Measurements from ENCODE around the gene FOXL1.

The FOXL1 gene

DNA sequence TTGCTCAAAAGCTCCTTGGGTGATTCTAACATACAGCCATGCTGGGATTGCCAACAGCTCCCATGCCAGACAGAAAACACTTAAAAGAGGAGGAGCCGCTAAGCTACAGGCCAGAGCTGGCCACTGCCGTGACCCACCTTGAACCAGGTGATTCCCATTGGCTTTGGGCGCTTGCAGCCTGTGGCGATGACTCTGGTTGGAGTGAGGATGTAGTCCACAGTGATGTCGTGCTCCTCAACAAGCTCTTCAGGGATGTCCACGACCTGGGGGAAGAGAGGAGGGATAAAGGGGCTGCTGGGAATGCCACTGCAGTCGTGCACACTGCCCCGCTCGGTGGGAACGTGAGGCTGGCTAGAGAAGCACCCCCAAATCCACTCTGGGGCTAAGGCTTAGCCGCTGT, 36.8 kb upstream of the FOXL1 start:
- no peaks in the 10 kb centered on the region for H3K27me3 Mint-ChIP-seq
- no peak for DNase-seq
- CTCF ChIA-PET, result no interaction called here
- no peak overlapping the region for H3K4me3 Mint-ChIP-seq
- H3K36me3 Mint-ChIP-seq, result peaks cover 18% of the 10 kb centered on the region
- no peaks in the 10 kb centered on the region for H3K4me1 Mint-ChIP-seq
- no peak overlapping the region for H3K27ac Mint-ChIP-seq
- H3K9me3 Mint-ChIP-seq, result no peaks in the 10 kb centered on the region

DNA sequence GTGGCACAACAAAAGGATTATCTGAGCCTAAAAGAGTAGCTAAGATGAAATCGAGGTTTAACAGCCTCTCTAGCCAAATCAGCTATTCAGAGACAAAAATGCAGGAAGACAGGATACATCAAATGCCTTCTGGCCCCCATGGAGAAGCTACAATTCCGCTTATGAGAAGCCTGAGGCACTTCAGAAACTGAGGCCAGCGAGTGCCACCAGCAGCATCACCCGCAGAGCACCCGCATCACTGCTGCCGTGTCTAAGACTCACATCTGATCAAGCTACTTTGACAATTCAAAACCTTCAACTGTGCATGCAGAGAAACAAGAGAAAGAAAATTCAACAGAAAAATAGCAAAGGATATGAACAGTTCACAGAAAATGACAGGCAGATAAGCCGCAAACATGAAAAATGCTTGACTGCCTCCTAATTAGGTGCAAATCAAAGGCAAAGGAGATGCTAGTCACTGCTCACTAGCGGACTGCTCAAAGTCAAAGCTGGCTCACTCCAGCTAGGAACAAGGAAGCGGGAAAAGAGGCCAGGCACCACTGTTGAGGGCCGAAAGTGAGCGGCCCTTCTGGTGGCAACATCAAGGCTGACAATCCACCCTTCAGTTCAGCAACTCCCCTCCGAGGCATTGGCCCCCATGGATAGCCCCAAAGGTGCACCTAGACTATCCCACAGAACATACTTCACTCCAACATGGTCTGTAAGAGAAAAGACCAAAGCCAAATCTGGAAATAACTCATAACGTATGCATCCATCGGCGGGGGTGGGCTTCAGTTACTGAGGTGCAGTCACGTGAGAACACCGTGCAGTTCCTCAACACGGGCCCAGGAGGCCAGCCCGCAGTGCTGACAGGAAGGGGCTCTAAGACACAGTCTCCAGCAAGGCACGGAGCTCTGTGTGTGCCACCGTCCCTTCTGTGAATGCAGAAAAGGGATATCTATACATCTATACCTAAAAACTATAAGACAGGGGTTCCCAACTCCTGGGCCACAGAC, 35.3 kb upstream of the FOXL1 start:
- Mint-ChIP-seq H3K36me3 (peaks cover 20% of the 10 kb centered on the region), H3K4me1 (no peaks in the 10 kb centered on the region), H3K4me3 (no peak overlapping the region), H3K27ac (no peak overlapping the region), H3K27me3 (no peaks in the 10 kb centered on the region), H3K9me3 (no peaks in the 10 kb centered on the region)
- CTCF ChIA-PET, result no interaction called here
- no peak for DNase-seq

DNA sequence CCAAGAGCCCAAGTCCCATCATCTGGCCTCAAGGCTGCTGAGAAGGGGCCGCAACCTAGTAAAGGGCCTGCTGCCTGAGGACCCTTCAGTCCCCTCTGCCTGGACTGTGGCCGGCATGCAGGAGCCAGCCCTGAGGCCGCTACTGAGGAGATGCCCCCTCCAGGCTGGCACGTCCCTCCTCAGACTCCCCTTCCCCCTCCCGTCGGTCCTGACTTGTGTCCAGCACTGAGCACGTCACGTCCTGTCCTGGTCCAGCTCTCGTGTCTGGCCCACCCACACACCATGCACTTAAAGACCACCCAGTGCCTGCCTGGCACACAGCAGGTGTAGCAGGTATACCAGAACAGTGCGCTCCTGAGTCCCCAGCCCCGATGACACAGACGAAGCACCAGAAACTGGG, 32.9 kb upstream of the FOXL1 start:
- no peaks in the 10 kb centered on the region for H3K9me3 Mint-ChIP-seq
- no peaks in the 10 kb centered on the region for H3K4me1 Mint-ChIP-seq
- no peaks in the 10 kb centered on the region for H3K27me3 Mint-ChIP-seq
- DNase-seq, result no peak
- CTCF ChIA-PET, result interaction anchor here (0.6 kb wide), 1 partner anchor 427 kb away, joined by 3 read pairs; no protein-coding TSS in a partner anchor
- H3K36me3 Mint-ChIP-seq, result peaks cover 14% of the 10 kb centered on the region
- H3K27ac Mint-ChIP-seq, result no peak overlapping the region
- no peak overlapping the region for H3K4me3 Mint-ChIP-seq

DNA sequence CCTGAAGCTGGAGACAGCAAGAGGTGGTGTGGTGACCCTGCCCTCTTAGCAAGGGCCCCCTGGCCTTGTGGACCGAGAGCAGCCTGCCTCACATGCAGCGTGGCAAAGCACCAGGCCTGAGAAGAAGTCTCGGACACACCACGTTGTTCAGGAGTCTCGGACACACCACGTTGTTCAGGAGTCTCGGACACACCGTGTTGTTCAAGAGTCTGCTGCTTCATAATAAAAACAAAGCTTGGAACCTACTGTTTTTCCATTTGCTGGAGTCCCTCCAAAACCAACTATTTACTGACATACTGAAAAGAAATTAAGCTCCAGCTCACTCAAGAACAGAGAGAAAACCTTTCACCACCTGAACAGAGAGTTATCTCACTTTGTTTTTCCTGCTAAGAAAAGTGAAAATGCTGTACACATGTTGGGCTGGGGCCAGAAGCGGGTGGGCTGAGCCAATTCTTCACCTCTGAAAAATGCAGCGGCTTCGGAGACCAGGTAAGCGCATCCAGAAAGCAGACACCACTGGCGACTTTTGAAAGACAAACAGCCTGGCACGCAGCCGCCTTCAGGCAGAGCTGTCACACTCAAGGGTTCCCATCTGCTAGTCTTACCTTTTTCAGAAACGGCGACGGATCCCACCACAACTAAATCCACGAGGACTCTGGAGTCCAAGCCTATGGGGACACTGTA, 32.3 kb upstream of the FOXL1 start:
- Mint-ChIP-seq H3K27ac (no peak overlapping the region), H3K36me3 (peaks cover 12% of the 10 kb centered on the region), H3K9me3 (no peaks in the 10 kb centered on the region), H3K4me3 (no peak overlapping the region), H3K27me3 (no peaks in the 10 kb centered on the region), H3K4me1 (no peaks in the 10 kb centered on the region)
- no peak for DNase-seq
- CTCF ChIA-PET, result no interaction called here

DNA sequence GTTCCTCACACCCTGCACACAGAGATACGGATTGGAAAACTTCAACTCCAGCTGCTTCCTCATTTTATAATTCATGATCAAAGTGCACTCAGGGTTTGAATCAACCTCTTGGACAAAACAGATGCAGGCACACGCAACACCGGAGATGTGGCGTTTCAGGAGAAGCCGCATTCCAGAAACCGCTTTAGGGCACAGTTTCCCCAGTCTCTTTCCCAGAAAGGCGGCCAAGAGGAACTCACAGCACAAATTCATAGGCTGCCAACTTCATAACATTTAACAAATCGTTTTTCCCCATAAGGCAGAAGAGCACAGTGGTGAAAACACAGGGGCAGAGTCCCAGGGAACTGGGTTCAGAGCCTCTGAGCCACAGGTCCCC, 31.7 kb upstream of the FOXL1 start:
- CTCF ChIA-PET, result no interaction called here
- H3K4me3 Mint-ChIP-seq, result no peak overlapping the region
- no peak overlapping the region for H3K27ac Mint-ChIP-seq
- DNase-seq, result no peak
- no peaks in the 10 kb centered on the region for H3K4me1 Mint-ChIP-seq
- H3K9me3 Mint-ChIP-seq, result no peaks in the 10 kb centered on the region
- H3K36me3 Mint-ChIP-seq, result peaks cover 12% of the 10 kb centered on the region
- H3K27me3 Mint-ChIP-seq, result no peaks in the 10 kb centered on the region

DNA sequence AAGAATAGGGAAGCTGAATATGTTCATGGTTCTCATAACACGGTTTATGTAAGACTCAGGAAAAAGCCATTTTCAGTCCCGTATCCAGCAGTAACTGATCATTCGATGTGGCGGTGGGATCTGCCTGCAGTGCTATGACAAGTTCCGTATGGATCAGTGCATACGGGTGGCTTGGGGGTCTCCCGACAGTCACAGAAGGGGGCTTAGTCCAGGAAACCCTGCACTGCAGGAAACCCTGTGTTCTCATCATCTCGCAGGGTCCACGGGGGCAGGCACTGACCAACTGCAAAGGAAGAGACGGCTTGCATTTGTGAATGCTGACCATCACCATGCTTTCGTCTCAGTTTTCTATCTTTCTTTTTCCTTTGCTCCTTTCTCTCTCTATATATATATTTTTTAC, 31.1 kb upstream of the FOXL1 start:
- Mint-ChIP-seq H3K4me3 (no peak overlapping the region), H3K27me3 (no peaks in the 10 kb centered on the region), H3K36me3 (peaks cover 12% of the 10 kb centered on the region), H3K9me3 (no peaks in the 10 kb centered on the region), H3K27ac (no peak overlapping the region), H3K4me1 (no peaks in the 10 kb centered on the region)
- CTCF ChIA-PET, result no interaction called here
- DNase-seq, result no peak

DNA sequence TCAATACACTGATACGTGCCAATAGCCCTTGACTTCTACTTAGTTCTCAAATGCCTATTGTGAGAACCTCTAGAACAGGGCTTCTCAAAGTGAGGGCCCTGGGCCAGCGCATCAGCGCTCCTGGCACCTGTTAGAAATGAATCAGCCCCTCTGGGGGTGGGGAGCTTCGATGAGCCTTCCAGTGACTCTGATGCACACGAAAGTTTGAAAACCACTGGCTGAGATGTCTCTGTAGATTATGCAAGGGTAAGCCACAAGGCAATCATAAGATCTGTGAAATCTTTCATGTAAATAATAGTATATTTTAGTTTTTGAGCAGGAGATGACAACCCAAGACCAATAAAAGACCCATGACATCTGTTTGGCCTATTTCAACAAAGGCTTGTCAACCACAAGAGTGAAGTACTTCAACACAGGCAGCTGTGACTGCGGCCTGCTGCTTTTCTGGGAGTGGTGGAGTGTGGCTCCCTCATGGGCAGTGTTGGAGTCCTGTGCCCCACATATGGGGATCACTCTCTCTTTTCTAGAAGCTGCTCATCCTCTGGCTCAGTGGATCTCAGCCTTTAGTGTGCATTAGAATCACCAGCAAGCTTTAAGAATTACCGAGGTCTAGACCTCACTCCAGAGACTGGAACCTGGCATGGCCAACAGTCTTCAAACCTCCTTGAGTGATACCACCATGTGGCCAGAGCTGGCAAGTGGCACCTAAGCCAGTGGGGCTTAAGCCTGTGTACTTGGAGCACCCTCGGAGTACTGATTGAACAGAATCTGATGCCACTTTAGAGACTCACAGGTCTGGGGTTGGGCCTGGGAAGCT, 29.1 kb upstream of the FOXL1 start:
- CTCF ChIA-PET, result interaction anchor here (0.6 to 0.7 kb wide), 2 partner anchors 9 kb away, joined by 3 read pairs; no protein-coding TSS in a partner anchor
- Mint-ChIP-seq H3K27ac (no peak overlapping the region), H3K36me3 (peaks cover 19% of the 10 kb centered on the region)

DNA sequence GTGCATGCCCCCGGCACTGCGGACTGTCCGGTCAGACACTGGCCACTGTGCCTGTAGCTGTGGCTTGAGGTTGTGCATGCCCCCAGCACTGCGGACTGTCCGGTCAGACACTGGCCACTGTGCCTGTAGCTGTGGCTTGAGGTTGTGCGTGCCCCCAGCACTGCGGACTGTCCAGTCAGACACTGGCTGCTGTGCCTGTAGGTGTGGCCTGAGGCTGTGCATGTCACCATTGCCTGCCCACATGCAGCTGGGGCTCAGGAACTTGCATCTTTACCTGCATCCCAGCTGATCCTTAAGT, 28.5 kb upstream of the FOXL1 start:
- Mint-ChIP-seq H3K36me3 (peaks cover 17% of the 10 kb centered on the region), H3K4me1 (peaks cover 16% of the 10 kb centered on the region), H3K27me3 (peaks cover under 1% of the 10 kb centered on the region), H3K4me3 (no peak overlapping the region), H3K27ac (no peak overlapping the region), H3K9me3 (no peaks in the 10 kb centered on the region)
- no peak for DNase-seq
- CTCF ChIA-PET, result interaction anchor here (0.6 to 0.7 kb wide), 2 partner anchors 8 to 9 kb away, joined by 3 read pairs; no protein-coding TSS in a partner anchor

More for the DNA sequence above, 29.1 kb upstream of the FOXL1 start:
- Mint-ChIP-seq H3K4me1 (peaks cover 13% of the 10 kb centered on the region), H3K27me3 (no peaks in the 10 kb centered on the region), H3K4me3 (no peak overlapping the region), H3K9me3 (no peaks in the 10 kb centered on the region)
- no peak for DNase-seq

DNA sequence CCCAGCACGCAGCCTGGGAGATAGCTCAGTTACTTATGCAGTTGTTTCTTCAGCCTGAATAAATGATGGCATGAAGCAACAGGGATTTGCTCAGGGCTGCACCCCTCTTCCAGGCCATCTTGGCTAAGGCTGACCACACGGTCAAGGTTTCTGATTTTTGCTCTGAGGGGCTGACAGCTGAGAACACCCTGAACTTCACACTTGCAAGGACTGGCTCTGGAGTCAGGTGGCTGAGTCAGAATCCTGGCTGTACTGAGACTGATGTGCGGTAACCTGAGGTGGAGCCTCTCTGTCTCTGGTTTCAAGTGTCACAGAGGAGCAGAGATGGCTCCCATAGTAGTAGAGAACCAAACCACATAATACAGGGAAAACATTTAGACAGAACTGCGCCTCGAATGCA, 28.1 kb upstream of the FOXL1 start:
- Mint-ChIP-seq H3K9me3 (no peaks in the 10 kb centered on the region), H3K4me3 (no peak overlapping the region), H3K36me3 (peaks cover 16% of the 10 kb centered on the region), H3K4me1 (peaks cover 21% of the 10 kb centered on the region), H3K27ac (no peak overlapping the region), H3K27me3 (peaks cover 5% of the 10 kb centered on the region)
- CTCF ChIA-PET, result interaction anchor here (0.6 to 0.7 kb wide), 2 partner anchors 8 to 729 kb away, joined by 3 read pairs; no protein-coding TSS in a partner anchor
- no peak for DNase-seq

DNA sequence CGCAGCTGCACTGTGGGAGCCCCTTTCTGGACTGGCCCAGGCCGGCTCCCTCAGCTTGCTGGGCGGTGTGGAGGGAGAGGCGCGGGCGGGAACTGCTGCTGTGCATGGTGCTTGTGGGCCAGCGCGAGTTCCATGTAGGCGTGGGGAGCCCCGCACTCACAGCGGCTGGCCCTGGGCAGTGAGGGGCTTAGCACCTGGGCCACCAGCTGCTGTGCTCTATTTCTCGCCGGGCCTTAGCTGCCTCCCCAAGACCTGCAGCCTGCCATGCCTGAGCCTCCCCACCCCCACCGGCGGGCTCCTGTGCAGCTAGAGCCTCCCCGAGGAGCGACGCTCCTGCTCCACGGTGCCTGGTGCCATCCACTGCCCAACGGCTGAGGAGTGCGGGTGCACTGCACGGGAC, 25.0 kb upstream of the FOXL1 start:
- peak overlapping the region; percentile 94 for H3K4me3 Mint-ChIP-seq
- CTCF ChIA-PET, result no interaction called here

DNA sequence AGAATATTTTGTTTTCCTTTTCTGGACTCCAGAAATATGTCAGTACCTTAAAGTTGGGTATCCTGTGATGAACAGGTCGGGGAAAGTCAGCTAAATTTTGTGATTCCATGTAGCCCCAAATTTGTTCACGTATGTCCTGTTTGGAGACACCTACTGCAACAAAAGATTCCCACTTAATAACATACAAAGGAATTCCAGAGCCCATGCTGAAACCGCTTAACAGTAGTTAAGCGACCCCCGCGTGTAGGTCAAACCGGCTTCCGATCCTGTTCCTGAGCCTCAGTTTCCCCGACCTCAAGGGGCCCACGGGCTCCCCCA, 23.8 kb upstream of the FOXL1 start:
- peaks cover 24% of the 10 kb centered on the region for H3K27me3 Mint-ChIP-seq
- H3K4me3 Mint-ChIP-seq, result peak overlapping the region; percentile 94
- H3K36me3 Mint-ChIP-seq, result peaks cover 9% of the 10 kb centered on the region
- peak overlapping the region; percentile 97 for H3K27ac Mint-ChIP-seq
- no peak for DNase-seq
- H3K9me3 Mint-ChIP-seq, result no peaks in the 10 kb centered on the region
- H3K4me1 Mint-ChIP-seq, result peaks cover 27% of the 10 kb centered on the region
- CTCF ChIA-PET, result no interaction called here

More for the DNA sequence above, 25.0 kb upstream of the FOXL1 start:
- Mint-ChIP-seq H3K27ac (no peak overlapping the region), H3K36me3 (peaks cover 10% of the 10 kb centered on the region), H3K27me3 (peaks cover 20% of the 10 kb centered on the region), H3K4me1 (peaks cover 27% of the 10 kb centered on the region), H3K9me3 (no peaks in the 10 kb centered on the region)
- DNase-seq, result no peak

DNA sequence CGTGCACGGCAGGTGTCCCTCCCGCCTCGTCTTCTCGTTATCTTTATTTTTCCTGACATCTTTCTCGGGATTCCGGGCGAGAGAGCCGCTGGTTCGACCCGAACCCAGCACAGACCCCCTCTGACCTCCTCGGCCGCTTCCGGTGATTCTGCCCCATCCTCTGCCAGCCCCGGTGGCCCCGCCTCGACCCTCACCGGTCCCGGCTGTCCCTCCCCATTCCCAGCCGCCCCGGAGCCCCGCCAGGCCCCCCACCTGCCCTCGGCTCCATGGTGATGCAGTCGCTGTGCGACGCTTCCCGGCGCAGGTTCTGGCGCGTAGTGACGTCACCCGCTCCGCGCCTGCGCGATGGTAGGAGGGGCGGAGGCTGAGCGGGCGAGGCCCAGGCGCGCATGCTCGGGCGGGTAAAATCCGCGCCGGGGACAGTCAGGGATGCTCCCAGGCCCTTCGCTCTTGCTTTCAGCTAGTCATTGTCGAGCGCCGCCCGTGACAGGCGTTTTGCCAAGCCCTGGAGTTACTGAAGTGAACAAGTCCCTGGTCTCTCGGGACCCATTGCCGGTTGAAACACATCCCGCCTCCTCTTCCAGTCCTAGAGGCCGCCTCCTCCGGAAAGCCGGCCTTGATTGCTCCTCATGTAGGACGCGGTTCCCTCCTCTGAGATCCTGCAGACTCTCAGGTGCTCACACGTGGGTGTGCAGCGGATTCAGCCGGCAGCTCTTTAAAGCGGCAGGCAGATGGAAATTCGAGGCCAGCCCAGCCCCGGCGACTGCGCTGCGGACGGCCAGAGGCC, 23.2 kb upstream of the FOXL1 start, which contains the start of gene MTHFSD:
MTHFSD (minus strand) TSS at position 319 of the 787 bp plus-strand sequence; CDS start at position 268, 51 bp downstream.
- H3K36me3 Mint-ChIP-seq, result peaks cover 9% of the 10 kb centered on the region
- H3K27ac Mint-ChIP-seq, result peak within 1 kb of the TSS; percentile 97
- no peaks in the 10 kb centered on the region for H3K9me3 Mint-ChIP-seq
- CTCF ChIA-PET, result no interaction called here
- DNase-seq, result peak; percentile 94
- H3K4me3 Mint-ChIP-seq, result peak within 1 kb of the TSS; percentile 94
- peaks cover 27% of the 10 kb centered on the region for H3K4me1 Mint-ChIP-seq
- H3K27me3 Mint-ChIP-seq, result peaks cover 24% of the 10 kb centered on the region

DNA sequence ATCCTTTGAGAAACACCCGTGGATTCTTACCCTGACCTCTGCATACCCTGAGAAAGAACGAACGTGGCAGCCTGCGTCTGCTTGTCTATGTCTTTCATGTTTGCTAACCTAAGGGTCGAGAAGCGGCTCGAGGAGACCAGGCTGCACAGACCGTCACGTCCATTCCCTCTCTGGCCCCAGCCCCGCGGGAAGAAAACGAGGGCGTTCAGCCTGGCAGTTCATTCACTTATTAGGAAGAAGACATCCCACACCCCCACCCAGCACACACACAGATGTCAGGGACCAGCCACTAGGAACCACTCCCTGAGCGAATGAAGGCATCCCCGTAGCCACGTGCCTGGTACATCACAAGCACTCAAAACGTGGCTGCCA, 22.7 kb upstream of the FOXL1 start:
- Mint-ChIP-seq H3K4me3 (peak overlapping the region; percentile 94), H3K27ac (peak overlapping the region; percentile 97), H3K4me1 (peaks cover 27% of the 10 kb centered on the region), H3K36me3 (peaks cover 9% of the 10 kb centered on the region), H3K27me3 (peaks cover 24% of the 10 kb centered on the region), H3K9me3 (no peaks in the 10 kb centered on the region)
- CTCF ChIA-PET, result no interaction called here
- no peak for DNase-seq

DNA sequence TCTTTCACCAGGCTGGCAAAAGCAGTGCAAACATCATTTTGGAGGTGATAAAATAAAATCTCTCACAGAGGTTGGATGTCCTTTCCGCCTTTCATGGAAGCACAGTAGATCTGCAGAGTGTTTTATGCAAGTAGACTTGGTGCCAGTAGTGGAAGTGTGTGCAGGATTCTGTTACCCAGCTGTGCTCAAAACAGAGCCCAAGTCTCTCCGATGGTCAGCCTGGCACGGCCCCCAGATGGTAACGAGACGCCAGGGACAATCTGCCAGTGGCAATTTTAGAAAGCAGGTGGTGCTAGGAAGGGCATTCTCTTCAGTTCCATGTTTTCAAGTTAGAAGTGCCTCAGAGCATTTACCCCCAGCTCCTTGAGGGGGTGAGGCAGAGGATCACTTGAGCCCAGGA, 21.8 kb upstream of the FOXL1 start:
- Mint-ChIP-seq H3K27ac (no peak overlapping the region), H3K4me3 (no peak overlapping the region), H3K9me3 (no peaks in the 10 kb centered on the region), H3K27me3 (peaks cover 28% of the 10 kb centered on the region), H3K4me1 (peaks cover 27% of the 10 kb centered on the region), H3K36me3 (peaks cover 9% of the 10 kb centered on the region)
- CTCF ChIA-PET, result no interaction called here
- no peak for DNase-seq

Measured in activated naive CD4-positive, alpha-beta T cell treated with anti-CD3 and anti-CD28 coated beads, Interleukin-2, amount 10 ng/mL, durations not matched to agents 7 days and 5 days (primary cell).